ENCODE results near the gene MAP2K3.
"Not testable (repeated sequence)": the region's sequence is repeated elsewhere in the genome, so short reads cannot be mapped to it uniquely, and the experiment has no call there.

Gene MAP2K3

GRCh38 chr17:21327921-21328320 is 43.4 kb downstream of the MAP2K3 start:
- DNase-seq (ENCODE audit: low read depth, low spot score): not testable (repeated sequence)

GRCh38 chr17:21328778-21329177 is 44.3 kb downstream of the MAP2K3 start:
- not testable (repeated sequence) for DNase-seq (ENCODE audit: low read depth, low spot score)

- DNase-seq (ENCODE audit: low read depth, low spot score): no peak
Observed at GRCh38 chr17:21330436-21331160, 46.1 kb downstream of the MAP2K3 start.

- DNase-seq (ENCODE audit: low read depth, low spot score): not testable (repeated sequence)
Observed at GRCh38 chr17:21336541-21337294, 52.2 kb downstream of the MAP2K3 start.

- DNase-seq (ENCODE audit: low read depth, low spot score): not testable (repeated sequence)
Observed at GRCh38 chr17:21337981-21338625, 53.6 kb downstream of the MAP2K3 start.

GRCh38 chr17:21339011-21339410 is 54.5 kb downstream of the MAP2K3 start:
- no peak for DNase-seq (ENCODE audit: low read depth, low spot score)

GRCh38 chr17:21339571-21339970 is 55.1 kb downstream of the MAP2K3 start:
- not testable (repeated sequence) for DNase-seq (ENCODE audit: low read depth, low spot score)

GRCh38 chr17:21340407-21340806 is 55.9 kb downstream of the MAP2K3 start:
- not testable (repeated sequence) for DNase-seq (ENCODE audit: low read depth, low spot score)

- DNase-seq (ENCODE audit: low read depth, low spot score): not testable (repeated sequence)
Observed at GRCh38 chr17:21341279-21341678, 56.8 kb downstream of the MAP2K3 start.

GRCh38 chr17:21341925-21342540 is 57.5 kb downstream of the MAP2K3 start:
- DNase-seq (ENCODE audit: low read depth, low spot score): not testable (repeated sequence)

- DNase-seq (ENCODE audit: low read depth, low spot score): not testable (repeated sequence)
Observed at GRCh38 chr17:21343061-21343949, 58.8 kb downstream of the MAP2K3 start.

- DNase-seq (ENCODE audit: low read depth, low spot score): not testable (repeated sequence)
Observed at GRCh38 chr17:21344801-21345200, 60.3 kb downstream of the MAP2K3 start.

GRCh38 chr17:21345236-21345635 is 60.7 kb downstream of the MAP2K3 start:
- DNase-seq (ENCODE audit: low read depth, low spot score): no peak

GRCh38 chr17:21346107-21346506 is 61.6 kb downstream of the MAP2K3 start:
- DNase-seq (ENCODE audit: low read depth, low spot score): not testable (repeated sequence)

- not testable (repeated sequence) for DNase-seq (ENCODE audit: low read depth, low spot score)
Observed at GRCh38 chr17:21346651-21347250, 62.2 kb downstream of the MAP2K3 start.

- DNase-seq (ENCODE audit: low read depth, low spot score): not testable (repeated sequence)
Observed at GRCh38 chr17:21347660-21348059, 63.1 kb downstream of the MAP2K3 start.

GRCh38 chr17:21348081-21348925 is 63.8 kb downstream of the MAP2K3 start:
- DNase-seq (ENCODE audit: low read depth, low spot score): not testable (repeated sequence)

- DNase-seq (ENCODE audit: low read depth, low spot score): not testable (repeated sequence)
Observed at GRCh38 chr17:21348926-21349261, 64.4 kb downstream of the MAP2K3 start.

GRCh38 chr17:21349358-21350050 is 65.0 kb downstream of the MAP2K3 start:
- DNase-seq (ENCODE audit: low read depth, low spot score): not testable (repeated sequence)

Data from iPS DF 19.7 (cell line).